ENCODE results near the gene SPTSSA. TPM values are rescaled to one million over a fixed set of nuclear protein-coding genes. Genes with fewer than 3 reads are reported as not detected.
"Not testable (repeated sequence)": the region's sequence is repeated elsewhere in the genome, so short reads cannot be mapped to it uniquely, and the experiment has no call there.

SPTSSA gene
- total RNA-seq, 1 donor from 2014 or later: 10.4 TPM

- Mint-ChIP-seq H3K27ac (no peak overlapping the region), H3K27me3 (ENCODE audit: low read depth) (no peaks in the 10 kb centered on the region), H3K9me3 (peaks cover 15% of the 10 kb centered on the region), H3K36me3 (no peaks in the 10 kb centered on the region), H3K4me3 (no peak overlapping the region), H3K4me1 (no peaks in the 10 kb centered on the region)
- TF ChIP-seq CTCF (IDR thresholded peaks at IDR 0.05; ENCODE audit: unreplicated experiment): no peak
- DNase-seq (ENCODE audit: low spot score in 2 of 2, unreplicated experiment in 2 of 2): no peak
Measured at GRCh38 chr14:34403646-34404045, 58.4 kb downstream of the SPTSSA start.

DNA sequence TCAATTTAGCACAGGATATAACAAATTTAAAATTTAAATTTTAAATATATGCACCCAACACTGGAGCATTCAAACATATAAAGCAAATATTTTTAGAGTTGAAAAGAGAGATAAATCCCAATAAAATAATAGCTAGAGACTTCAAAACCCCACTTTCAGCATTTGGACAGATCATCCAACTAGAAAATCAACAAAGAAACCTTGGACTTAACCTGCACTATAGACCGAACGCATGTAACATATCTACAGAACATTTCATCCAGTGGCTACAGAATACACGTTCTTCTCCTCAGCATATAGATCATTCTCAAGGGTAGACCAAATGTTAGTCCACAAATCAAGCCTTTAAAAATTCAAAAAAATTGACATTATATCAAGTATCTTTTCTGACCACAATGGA lies 64.0 kb downstream of the SPTSSA start:
- Mint-ChIP-seq H3K4me3 (no peak overlapping the region), H3K4me1 (no peaks in the 10 kb centered on the region), H3K27ac (no peak overlapping the region), H3K36me3 (no peaks in the 10 kb centered on the region), H3K27me3 (ENCODE audit: low read depth) (peaks cover 25% of the 10 kb centered on the region), H3K9me3 (peaks cover 34% of the 10 kb centered on the region)
- no peak for DNase-seq (ENCODE audit: low spot score in 2 of 2, unreplicated experiment in 2 of 2)
- no peak for TF ChIP-seq CTCF (IDR thresholded peaks at IDR 0.05; ENCODE audit: unreplicated experiment)

GRCh38 chr14:34387974-34388516 lies 74.0 kb downstream of the SPTSSA start:
- Mint-ChIP-seq H3K4me1 (no peaks in the 10 kb centered on the region), H3K27ac (no peak overlapping the region), H3K9me3 (peaks cover 12% of the 10 kb centered on the region), H3K4me3 (no peak overlapping the region), H3K27me3 (ENCODE audit: low read depth) (peaks cover 24% of the 10 kb centered on the region), H3K36me3 (no peaks in the 10 kb centered on the region)
- no peak for DNase-seq (ENCODE audit: low spot score in 2 of 2, unreplicated experiment in 2 of 2)
- no peak for TF ChIP-seq CTCF (IDR thresholded peaks at IDR 0.05; ENCODE audit: unreplicated experiment)

- DNase-seq (ENCODE audit: low spot score in 2 of 2, unreplicated experiment in 2 of 2): no peak
- Mint-ChIP-seq H3K4me1 (no peaks in the 10 kb centered on the region), H3K9me3 (peaks cover 6% of the 10 kb centered on the region), H3K27me3 (ENCODE audit: low read depth) (peaks cover 19% of the 10 kb centered on the region), H3K27ac (no peak overlapping the region), H3K4me3 (no peak overlapping the region), H3K36me3 (no peaks in the 10 kb centered on the region)
- TF ChIP-seq CTCF (IDR thresholded peaks at IDR 0.05; ENCODE audit: unreplicated experiment): no peak
Measured at GRCh38 chr14:34386865-34387485, 75.1 kb downstream of the SPTSSA start.

- not testable (repeated sequence) for DNase-seq (ENCODE audit: low spot score in 2 of 2, unreplicated experiment in 2 of 2); H3K27ac Mint-ChIP-seq; H3K36me3 Mint-ChIP-seq; H3K4me3 Mint-ChIP-seq; H3K9me3 Mint-ChIP-seq; H3K4me1 Mint-ChIP-seq
- peaks cover 19% of the 10 kb centered on the region for H3K27me3 Mint-ChIP-seq (ENCODE audit: low read depth)
Measured at GRCh38 chr14:34385881-34386280, 76.2 kb downstream of the SPTSSA start.

DNA sequence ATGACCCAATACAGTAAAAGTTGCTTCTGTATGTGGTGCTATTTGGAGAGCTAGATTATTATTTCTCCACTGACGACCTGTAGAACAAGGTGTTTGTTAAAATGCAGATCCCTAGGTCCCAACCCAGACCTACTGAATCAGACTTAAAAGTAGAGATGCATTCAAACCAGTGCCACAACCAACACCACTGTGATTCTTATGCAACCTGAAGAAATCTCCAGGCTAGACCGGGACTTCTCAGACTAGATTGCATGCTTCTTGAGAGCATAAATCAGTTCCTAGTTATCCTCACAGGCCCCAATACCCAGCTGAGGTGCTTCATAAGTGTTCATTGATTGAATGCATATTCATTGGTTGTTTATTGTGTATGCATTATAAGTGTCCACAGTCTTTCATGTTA lies 78.2 kb downstream of the SPTSSA start:
- H3K36me3 Mint-ChIP-seq: no peaks in the 10 kb centered on the region
- no peak overlapping the region for H3K27ac Mint-ChIP-seq
- H3K4me3 Mint-ChIP-seq: no peak overlapping the region
- no peak for TF ChIP-seq CTCF (IDR thresholded peaks at IDR 0.05; ENCODE audit: unreplicated experiment)
- no peaks in the 10 kb centered on the region for H3K9me3 Mint-ChIP-seq
- DNase-seq (ENCODE audit: low spot score in 2 of 2, unreplicated experiment in 2 of 2): no peak
- H3K4me1 Mint-ChIP-seq: peaks cover 16% of the 10 kb centered on the region
- H3K27me3 Mint-ChIP-seq (ENCODE audit: low read depth): peaks cover 19% of the 10 kb centered on the region

Other genes with a start within 250 kb of the SPTSSA start
- 41.4 to 48.4 TPM (median 43.8 TPM) in 3 replicates for gene EAPP, start 77.5 kb upstream of the SPTSSA start, total RNA-seq
- 60.2 to 62.8 TPM (median 62.5 TPM) in 3 replicates for gene SNX6, start 167.9 kb upstream of the SPTSSA start, total RNA-seq